Measurements from ENCODE around the gene GRK3. TPM values are rescaled to one million over a fixed set of nuclear protein-coding genes. Genes with fewer than 3 reads are reported as not detected.
A peak's percentile ranks its signal among the peaks of the same experiment; 100 is the strongest.

GRK3 gene
- total RNA-seq, 1 experiment from 2014 or later: 14.6 TPM

- Histone ChIP-seq H3K27me3 (ENCODE audit: insufficient read depth, low read length) (no peaks in the 10 kb centered on the region), H3K9me2 (ENCODE audit: insufficient read depth) (no peaks in the 10 kb centered on the region), H4K20me1 (ENCODE audit: insufficient read depth) (no peaks in the 10 kb centered on the region), H3K36me3 (ENCODE audit: control insufficient read depth in 1 of 2, insufficient read depth in 2 of 2, low read length in 2 of 2) (no peaks in the 10 kb centered on the region), H3K79me2 (ENCODE audit: insufficient read depth, low read length) (no peaks in the 10 kb centered on the region), H3K4me1 (ENCODE audit: control insufficient read depth in 1 of 2, insufficient read depth in 2 of 2, low read length in 2 of 2) (no peaks in the 10 kb centered on the region), H3K27ac (ENCODE audit: low read depth, low read length) (no peak overlapping the region), H3K4me3 (replicated peaks in 1 of 2; ENCODE audit: low read depth in 1 of 2, low read length in 2 of 2) (no peak overlapping the region), H3K9ac (ENCODE audit: low read length) (no peak overlapping the region), H3K4me2 (ENCODE audit: low read length) (no peak overlapping the region), H3K9me3 (ENCODE audit: control insufficient read depth in 1 of 2, insufficient read depth in 1 of 2, low read depth in 1 of 2, low read length in 2 of 2) (no peaks in the 10 kb centered on the region), H2AFZ (ENCODE audit: low read depth, low read length, poor library complexity, severe bottlenecking) (no peak overlapping the region)
- RAD21 ChIA-PET (ENCODE audit: low non-redundant PET in 1 of 2, low total read pairs in 2 of 2, uncharacterized antibody in 2 of 2, unreplicated experiment in 2 of 2): interaction anchor here in 1 of 2 experiments (0.6 kb wide), 1 partner anchor 57 kb away, joined by 4 read pairs; no protein-coding TSS in a partner anchor
- ATAC-seq (no peak), DNase-seq (ENCODE audit: low read depth, low spot score) (no peak)
- CTCF ChIA-PET: interaction anchor here (0.9 to 2.5 kb wide), 7 partner anchors 10 to 345 kb away, joined by 3 to 42 read pairs (median 3); no protein-coding TSS in a partner anchor
- no TSS peak for BruUV-seq (replicated peaks)
- POLR2A ChIA-PET: interaction anchor here (0.6 kb wide), 1 partner anchor 310 kb away, joined by 3 read pairs; no protein-coding TSS in a partner anchor
- TF ChIP-seq POLR2AphosphoS5 (IDR thresholded peaks at IDR 0.05; ENCODE audit: low read depth, low read length): no peak
- no peak for TF ChIP-seq SP1 (IDR thresholded peaks at IDR 0.05; ENCODE audit: low read depth)
- no peak for TF ChIP-seq ELF1 (IDR thresholded peaks at IDR 0.05; ENCODE audit: borderline replicate concordance, low read depth)
- intact Hi-C loops (cut with micrococcal nuclease): loop anchor here (2.0 to 5.0 kb wide), 2 partner anchors 205 to 325 kb away; no protein-coding TSS in a partner anchor
Measured at GRCh38 chr22:25772288-25772687, 207.8 kb downstream of the GRK3 start.

DNA sequence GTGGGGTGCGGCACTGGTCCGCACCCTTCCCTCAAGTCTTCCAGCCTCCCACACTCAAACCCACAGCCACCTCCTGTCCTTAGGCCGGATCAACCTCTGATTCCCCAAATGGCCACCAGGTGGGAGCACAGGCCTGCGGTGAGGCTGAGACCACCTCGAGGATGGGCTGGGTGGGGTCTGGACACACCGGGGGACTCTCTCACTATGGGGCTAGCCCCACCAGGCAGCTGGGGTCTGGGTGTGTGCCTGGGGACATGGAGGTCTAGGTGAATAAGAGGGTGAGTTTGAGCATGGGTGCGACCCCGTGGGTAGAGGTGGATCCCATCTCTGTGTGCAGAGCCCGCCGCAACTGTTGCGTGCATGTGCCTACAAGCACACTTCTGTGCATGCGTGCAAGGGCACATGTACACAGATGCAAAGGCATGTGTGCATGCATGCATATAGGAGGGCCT, 210.1 kb downstream of the GRK3 start:
- ChIA-PET RAD21 (ENCODE audit: low non-redundant PET in 1 of 2, low total read pairs in 2 of 2, uncharacterized antibody in 2 of 2, unreplicated experiment in 2 of 2) (no interaction called here), POLR2A (no interaction called here), CTCF (no interaction called here)
- no peak overlapping the region for H3K4me3 ChIP-seq (replicated peaks in 1 of 2; ENCODE audit: low read depth in 1 of 2, low read length in 2 of 2)
- H3K4me2 ChIP-seq (ENCODE audit: low read length): no peak overlapping the region
- ATAC-seq (peak; percentile 49), DNase-seq (ENCODE audit: low read depth, low spot score) (no peak)
- H3K9me3 ChIP-seq (ENCODE audit: control insufficient read depth in 1 of 2, insufficient read depth in 1 of 2, low read depth in 1 of 2, low read length in 2 of 2): no peaks in the 10 kb centered on the region
- H3K27me3 ChIP-seq (ENCODE audit: insufficient read depth, low read length): no peaks in the 10 kb centered on the region
- no peaks in the 10 kb centered on the region for H3K36me3 ChIP-seq (ENCODE audit: control insufficient read depth in 1 of 2, insufficient read depth in 2 of 2, low read length in 2 of 2)
- H3K79me2 ChIP-seq (ENCODE audit: insufficient read depth, low read length): no peaks in the 10 kb centered on the region
- no peak overlapping the region for H2AFZ ChIP-seq (ENCODE audit: low read depth, low read length, poor library complexity, severe bottlenecking)
- TF ChIP-seq RAD21 (IDR thresholded peaks at IDR 0.05; ENCODE audit: low read depth) (peak; percentile 54), JUND (IDR thresholded peaks at IDR 0.05) (no peak), ATF3 (IDR thresholded peaks at IDR 0.05) (no peak), CTCF (IDR thresholded peaks at IDR 0.05 in 2 of 3, conservative IDR thresholded peaks at IDR 0.05 in 1 of 3; ENCODE audit: borderline replicate concordance in 1 of 3, insufficient read depth in 1 of 3, low read depth in 2 of 3, low read length in 2 of 3) (peak; percentile 30 to 76 (median 70); a peak in 4 of 6 replicates), EGR1 (IDR thresholded peaks at IDR 0.05; ENCODE audit: low read depth) (no peak), YY1 (IDR thresholded peaks at IDR 0.05; ENCODE audit: extremely low read depth, insufficient replicate concordance, low read depth, low read length) (no peak), SP1 (IDR thresholded peaks at IDR 0.05; ENCODE audit: low read depth) (no peak)
- no peak overlapping the region for H3K9ac ChIP-seq (ENCODE audit: low read length)
- no peaks in the 10 kb centered on the region for H4K20me1 ChIP-seq (ENCODE audit: insufficient read depth)
- intact Hi-C loops (cut with micrococcal nuclease): loop anchor here (5.0 kb wide), 2 partner anchors 327 to 537 kb away; no protein-coding TSS in a partner anchor
- no TSS peak for BruUV-seq (replicated peaks)
- no peaks in the 10 kb centered on the region for H3K4me1 ChIP-seq (ENCODE audit: control insufficient read depth in 1 of 2, insufficient read depth in 2 of 2, low read length in 2 of 2)
- no peaks in the 10 kb centered on the region for H3K9me2 ChIP-seq (ENCODE audit: insufficient read depth)
- no peak overlapping the region for H3K27ac ChIP-seq (ENCODE audit: low read depth, low read length)
